OCI-LY1 (cell line): ENCODE data around the gene SAMD8.

Experiments used
- CTCF ChIP-seq: fragments of 200-600 bp; sonication (generic), shearing (Covaris generic); IDR thresholded peaks from 2 replicates; pipeline ENCODE4 v1.5.1; 2017; ENCODE audit warnings: mild to moderate bottlenecking, antibody characterized with exemption, low read length, moderate library complexity, mixed read lengths
- EZH2 ChIP-seq: fragments of 200-600 bp; sonication (generic), shearing (Covaris generic); IDR thresholded peaks from 2 replicates; pipeline ENCODE4 v1.8.0; 2017; ENCODE audit warnings: borderline replicate concordance, mixed run types, mild to moderate bottlenecking, antibody characterized with exemption, low read length, moderate library complexity, mixed read lengths

- TF ChIP-seq CTCF (no peak), EZH2 (no peak)
Measured at GRCh38 chr10:75220274-75220673, 108.8 kb downstream of the SAMD8 start.
